Measurements from ENCODE around the gene C14orf180.

Gene C14orf180

GRCh38 chr14:104581521-104581920, 2.0 kb downstream of the C14orf180 start:
- DNase-seq, result no peak

DNA sequence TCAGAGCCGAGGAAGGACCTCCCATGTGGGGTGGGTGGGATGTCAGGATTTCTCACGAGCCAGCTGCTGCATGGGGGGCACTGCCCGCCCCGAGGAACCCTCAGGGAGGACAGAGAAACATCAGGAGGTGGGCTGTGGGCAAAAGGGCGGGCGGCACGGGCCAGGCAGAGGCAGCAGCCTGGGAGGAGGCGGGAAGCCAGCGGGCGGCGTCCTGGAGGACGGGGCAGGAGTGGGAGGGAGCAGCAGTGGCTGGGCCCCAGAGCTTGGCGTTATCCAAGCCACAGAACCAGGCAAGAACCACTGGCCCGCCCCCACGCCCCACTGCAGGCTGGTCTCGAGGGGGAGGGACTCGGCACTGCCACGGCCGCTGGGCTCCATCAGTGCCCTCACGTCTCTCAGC, 2.4 kb downstream of the C14orf180 start:
- no peak for DNase-seq

- DNase-seq, result no peak
These were observed 3.1 kb downstream of the C14orf180 start for GRCh38 chr14:104582662-104583061.

- DNase-seq, result no peak
These were observed 4.1 kb downstream of the C14orf180 start for GRCh38 chr14:104583424-104584306.

GRCh38 chr14:104584557-104584956, 5.0 kb downstream of the C14orf180 start:
- no peak for DNase-seq

DNA sequence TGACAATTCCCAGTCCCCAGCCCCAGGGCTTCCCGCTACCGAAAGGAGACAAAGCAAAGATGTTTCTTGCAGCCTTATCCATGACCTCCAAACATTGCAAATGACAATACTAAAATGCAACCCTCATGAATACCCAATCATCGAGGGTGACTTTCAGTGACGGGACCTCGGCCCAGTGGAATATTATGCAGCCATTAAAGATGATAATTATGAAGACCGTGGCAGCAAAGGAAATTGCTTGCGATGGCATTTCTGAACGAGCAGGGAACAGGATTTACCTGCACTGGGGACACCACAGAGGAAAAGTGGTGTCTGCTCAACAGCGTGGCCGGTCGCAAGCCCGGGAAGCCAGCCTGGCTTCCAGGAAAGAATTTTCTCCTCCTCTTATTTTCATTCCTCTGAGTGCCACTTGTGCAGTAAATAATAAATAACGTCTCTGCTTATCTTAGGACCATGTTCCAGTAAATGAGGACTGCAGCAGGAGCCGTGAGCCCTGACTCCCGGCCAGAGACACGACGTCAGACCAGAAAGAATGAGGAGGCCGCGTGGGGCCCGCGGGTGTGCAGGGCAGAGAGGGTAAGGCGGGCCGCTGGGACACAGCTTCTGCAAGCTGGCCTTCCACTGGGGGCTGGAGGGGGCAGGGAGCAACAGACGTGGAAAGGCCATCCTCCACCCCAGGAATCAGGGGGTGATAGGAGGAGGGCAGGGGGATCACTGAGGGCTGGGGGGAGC, 6.6 kb downstream of the C14orf180 start:
- no peak for DNase-seq

DNA sequence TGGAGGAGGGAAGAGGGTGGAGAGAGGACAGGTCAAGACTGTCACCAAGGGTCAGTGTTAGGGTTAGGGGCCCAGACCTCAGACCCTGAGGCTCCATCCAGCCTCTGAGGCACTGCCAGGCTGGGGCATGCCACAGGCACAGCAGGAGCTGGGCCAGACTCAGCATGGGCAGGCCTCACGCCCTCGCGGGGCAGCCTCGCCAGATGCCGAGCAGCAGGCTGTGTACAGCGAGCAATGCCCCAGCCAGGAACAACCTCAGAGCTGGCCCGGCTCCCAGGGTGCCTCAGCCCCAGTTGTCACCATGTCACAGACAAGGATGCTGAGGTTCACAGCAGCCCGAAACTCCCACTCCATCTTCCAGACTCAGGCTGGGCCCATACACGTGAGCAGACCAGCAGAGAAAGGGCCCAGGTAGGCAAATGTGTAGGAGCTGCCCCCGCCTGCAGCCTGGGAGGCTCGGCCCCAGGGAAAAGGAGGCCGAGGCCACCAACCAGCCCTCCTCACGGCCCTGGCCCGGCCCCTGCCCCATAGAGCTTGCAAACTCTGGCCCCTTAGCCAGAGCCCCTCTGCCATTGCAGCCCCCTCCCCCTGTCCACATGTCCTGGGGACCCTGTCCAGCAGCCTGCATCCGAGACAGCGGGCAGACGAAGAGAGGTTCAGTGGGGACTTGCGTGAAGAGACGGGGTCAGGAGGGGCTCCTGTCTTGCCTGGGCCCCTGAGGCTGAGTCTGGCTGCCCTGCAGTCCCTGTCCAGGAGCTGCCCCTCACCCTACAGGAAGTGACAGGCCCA, 7.5 kb downstream of the C14orf180 start:
- no peak for DNase-seq

DNA sequence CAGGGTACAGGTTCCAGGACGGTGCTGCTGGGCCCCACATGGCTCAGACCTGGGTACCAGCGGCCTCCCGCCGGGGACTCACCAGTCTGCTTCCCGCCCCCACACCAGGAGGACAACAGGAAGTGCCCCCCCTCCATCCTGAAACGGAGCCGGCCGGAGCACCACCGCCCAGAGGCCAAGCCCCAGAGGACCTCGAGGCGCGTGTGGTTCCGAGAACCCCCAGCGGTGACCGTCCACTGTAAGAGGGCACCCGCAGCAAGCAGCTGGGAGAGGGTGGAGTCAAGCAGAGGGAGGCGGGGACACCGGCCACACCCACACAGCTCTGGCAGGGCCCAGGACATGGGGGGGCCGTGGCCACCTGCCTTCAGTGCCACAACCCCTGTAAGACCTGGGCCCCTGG, 8.1 kb downstream of the C14orf180 start:
- no peak for DNase-seq

GRCh38 chr14:104588066-104588857, 8.7 kb downstream of the C14orf180 start:
- no peak for DNase-seq

DNA sequence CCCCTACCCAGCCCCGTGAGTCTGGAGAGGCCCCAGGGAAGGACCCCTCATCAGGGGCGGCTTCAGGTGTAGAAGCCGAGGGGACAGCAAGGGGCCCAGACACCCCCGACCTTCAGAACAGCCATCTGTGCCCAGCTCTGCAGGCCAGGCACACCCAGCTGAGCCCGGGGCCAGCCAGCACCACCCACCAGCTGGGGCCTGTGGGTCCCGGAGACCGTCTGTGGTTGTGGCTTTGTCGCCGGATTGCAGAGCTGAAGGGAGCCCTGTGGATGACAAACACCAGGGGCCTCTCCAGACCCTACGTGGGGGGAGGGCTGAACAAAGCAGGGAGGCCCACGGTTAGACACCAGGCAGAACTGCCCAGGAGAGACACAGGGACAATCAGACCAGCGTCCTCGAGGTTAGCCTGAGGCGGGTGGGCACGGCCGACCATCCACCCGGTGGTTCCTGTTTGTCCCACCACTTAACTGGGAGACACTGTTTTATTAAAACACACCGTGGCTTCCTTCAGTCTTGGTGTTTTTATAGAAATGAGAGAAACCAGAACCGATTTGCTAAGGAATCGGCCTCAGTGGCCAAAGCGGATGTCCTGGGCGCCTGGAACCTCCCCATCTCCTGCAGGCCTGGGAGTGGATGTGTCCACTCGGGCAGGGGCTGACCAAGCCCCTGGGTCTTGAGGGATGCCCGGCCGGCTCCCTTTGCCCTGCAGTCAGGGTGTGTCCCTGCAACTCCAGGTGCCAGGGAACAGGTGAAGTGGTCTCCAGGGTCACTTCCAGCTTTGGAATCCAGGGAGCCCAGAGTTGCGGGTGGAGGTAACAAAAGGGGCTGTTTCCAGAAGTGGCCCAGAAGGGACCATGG, 10.0 kb downstream of the C14orf180 start:
- DNase-seq, result no peak

DNA sequence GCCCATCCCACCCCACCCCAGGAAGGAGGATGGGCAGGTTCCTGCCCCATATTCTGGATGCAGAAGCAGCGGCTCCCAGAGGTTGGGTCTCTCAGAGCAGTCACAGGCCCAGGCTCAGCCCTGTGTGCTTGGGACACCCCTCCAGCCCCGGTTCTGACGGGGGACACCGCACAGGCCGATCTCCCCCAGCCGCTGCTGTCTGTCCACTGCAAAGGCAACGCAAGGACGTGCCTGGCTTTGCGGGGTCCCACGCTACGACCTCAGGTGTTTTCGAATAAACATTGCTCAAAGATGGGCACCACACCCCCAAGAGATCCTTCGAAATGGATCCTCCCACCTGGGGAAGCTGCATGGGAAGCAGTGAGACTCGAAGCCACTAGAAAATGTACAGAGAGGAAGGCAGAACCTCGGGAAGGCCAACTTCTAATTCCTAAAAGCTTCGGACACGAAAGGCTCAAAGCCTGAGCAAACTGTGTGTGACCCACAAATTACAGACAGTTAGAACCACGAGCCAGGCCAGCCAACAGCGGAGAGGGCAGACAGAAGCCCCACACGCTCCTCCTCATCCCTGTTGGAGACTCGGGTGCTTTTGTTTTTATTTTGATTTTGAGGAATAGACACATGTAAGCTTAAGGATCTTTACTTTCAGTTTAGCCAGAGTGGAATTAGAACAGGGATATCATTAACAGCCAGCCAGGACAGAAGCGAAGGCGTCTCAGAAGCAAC, 10.8 kb downstream of the C14orf180 start:
- DNase-seq, result no peak

DNA sequence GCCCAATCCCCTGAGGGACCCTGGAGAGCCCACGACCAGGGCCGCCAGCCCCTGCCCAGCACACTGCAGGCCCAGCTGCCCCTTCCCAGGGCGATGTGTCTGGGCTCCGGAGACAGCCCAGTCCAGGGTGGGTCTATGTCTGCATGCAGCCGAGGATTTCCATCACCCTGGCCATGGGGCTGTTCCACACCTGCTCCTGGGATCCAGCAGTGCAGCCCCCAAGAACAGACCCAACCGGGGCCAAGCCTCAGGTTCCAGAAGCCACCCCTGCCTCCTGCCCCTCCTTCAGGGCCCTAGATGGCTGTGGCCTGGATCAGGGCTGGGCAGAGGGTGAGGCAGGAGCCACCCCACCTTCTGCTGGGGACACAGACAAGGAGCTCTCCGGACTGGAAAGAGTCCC, 11.5 kb downstream of the C14orf180 start:
- no peak for DNase-seq

DNA sequence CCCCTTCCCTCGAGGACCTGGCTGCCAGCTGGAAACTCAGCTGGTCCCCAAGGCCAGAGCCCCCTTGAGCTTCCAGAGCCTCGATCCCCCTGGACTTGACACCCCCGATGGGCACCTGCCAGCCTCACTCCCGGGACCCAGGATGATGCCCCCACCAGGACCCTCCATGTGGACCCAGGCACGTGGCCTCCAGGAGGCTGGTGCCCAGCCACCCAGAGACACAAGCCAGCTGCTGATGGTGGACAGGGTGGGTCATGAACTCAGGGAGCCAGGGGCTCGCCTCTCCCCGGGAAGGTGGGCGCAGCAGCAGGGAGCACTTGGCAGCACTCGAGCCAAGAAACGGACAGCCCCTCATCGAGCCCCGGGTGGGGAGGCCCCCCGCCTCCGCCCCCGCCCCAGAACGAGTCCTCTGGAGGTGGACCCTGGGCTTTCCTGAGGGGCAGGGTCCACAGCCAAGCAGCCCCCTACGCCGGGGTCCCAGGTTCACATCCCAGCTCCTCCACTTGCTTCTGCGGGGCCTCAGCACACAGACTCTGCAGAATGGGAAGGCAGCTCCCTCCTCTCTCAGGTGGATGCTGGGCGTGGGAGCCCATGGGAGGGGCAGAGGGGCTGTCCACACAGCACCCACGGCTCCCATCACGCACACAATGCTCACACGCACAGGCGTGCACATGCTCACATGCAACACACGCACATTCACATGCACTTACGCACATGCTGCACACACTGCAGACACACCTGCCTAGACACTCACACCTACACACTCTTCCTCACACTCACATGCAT, 12.1 kb downstream of the C14orf180 start:
- no peak for DNase-seq

- no peak for DNase-seq
These were observed 12.7 kb downstream of the C14orf180 start for GRCh38 chr14:104592292-104592672.

DNA sequence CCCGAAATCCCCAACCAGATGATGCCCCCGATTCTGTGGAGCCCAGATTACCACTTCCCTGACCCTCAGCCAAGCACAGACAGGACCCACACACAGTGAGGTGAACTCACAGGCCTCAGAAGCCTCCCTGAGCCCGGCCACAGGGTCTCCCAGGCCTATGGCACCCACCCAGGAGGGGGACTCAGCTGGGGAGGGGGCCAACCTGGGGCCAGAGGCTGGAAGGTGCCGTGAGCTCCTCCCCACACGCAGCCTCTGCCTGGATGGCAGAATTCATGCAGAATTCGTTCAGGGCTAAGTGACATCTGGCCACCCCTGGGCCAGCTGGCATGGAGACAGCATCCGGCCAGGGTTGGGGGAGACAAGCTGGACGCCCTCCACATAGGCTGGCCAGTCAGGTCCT, 13.2 kb downstream of the C14orf180 start:
- DNase-seq, result no peak

DNA sequence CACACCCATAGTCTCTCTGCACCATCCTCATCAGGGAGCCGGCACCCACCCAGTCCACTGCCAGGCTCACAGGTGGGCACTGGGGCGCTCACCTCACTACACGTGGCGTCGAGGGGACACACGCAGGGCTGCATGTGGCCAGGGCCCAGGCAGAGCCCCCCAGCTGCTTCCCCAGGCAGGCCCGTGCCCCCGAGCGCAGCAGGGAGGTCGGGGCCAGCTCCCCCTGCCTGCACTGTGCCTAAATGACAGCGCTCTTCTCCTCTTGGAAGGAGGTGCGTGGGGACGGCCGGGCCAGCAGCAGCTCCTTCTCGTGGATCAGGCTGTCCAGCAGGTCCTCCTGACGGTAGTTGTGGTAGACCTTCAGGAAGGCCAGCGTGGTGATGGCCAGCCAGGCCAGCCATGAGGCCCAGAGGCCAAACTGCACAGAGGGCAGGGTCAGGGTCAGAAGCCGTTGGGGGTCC, 13.7 kb downstream of the C14orf180 start:
- no peak for DNase-seq

- DNase-seq, result no peak
These were observed 14.2 kb downstream of the C14orf180 start for GRCh38 chr14:104593710-104594136.

DNA sequence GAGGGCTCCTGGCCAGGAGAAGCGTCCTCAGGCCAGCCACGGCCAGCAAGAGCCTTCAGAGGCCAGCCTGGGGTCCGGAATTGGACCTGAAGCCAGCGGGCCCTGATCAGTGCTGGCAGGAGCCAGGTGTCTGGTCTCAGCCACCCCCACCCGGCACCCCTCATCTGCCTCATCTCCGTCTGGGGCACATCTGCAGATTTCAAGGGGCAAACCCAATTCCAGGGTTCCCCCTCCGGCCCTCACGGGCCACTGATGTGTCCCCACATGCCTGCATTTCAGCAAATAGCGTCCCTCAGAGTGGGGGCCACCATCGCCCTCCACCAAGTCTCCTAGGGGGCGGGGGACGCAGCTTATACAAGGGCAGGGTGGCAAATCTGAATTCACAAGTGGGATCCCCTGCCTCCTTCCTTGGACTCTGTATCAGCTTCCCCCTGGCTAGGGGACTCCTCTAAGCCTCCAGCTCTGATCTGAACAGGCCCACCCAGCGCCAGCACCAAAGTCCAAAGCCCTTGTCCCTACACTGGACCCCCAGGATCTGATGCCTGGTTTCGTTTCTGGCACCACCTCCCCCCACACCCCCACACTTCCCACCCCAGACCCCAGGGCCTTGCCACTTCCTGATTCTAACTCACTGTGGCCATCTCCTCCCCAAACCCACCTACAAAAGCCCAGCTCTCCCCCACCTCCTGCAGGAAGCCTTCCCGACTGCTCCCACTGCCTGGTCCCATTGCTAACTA, 14.9 kb downstream of the C14orf180 start:
- no peak for DNase-seq

DNA sequence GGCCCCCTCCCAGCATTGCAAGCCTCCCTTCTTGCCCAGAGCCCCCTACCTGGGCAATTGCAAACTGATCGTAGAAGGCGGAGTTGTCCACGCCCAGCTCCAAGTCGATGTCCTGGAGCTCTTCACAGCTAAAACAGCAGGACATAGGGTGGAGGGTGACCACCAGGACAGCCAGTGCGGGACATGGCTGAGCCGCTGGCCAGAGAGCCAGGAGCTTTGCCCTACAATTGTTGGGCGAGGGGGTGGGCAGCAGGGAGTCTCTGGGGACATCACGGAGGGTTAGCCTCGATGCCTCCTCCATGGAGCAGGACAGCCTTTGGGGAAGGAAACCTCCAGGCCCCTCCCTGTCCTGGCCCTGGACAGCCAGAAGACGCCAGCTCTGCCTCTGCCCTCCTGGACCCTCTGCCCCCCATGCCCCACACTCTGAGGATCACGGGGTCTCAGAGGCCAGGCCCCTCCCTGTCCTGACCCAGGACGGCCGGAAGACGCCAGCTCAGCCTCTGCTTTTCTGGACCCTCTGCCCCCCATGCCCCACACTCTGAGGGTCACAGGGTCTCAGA, 15.6 kb downstream of the C14orf180 start:
- no peak for DNase-seq
